Neural progenitor cell (in vitro differentiated cells): Measurements from ENCODE around the gene LRRC37A2. TPM values are rescaled to one million over a fixed set of nuclear protein-coding genes. Genes with fewer than 3 reads are reported as not detected.
"Not testable (repeated sequence)": the region's sequence is repeated elsewhere in the genome, so short reads cannot be mapped to it uniquely, and the experiment has no call there.

Experiments
- DNase-seq: peaks from one replicate; pipeline ENCODE4 v3.0.0-alpha.2; 2016; ENCODE audit warnings: low spot score
- H2AFZ ChIP-seq: fragments of 200-600 bp; sonication (generic); replicated peaks from 2 replicates; pipeline ENCODE4 v1.6.1; 2016; ENCODE audit warnings: antibody characterized with exemption
- H3F3A ChIP-seq: fragments of 200-600 bp; sonication (generic); 2 replicates; pipeline ENCODE4 v1.6.1; 2016; ENCODE audit warnings: antibody characterized with exemption, low read depth
- H3K27ac ChIP-seq: fragments of 200-600 bp; sonication (generic); 2 replicates; pipeline ENCODE4 v1.5.1; 2016; ENCODE audit warnings: mild to moderate bottlenecking
- H3K27me3 ChIP-seq: fragments of 200-600 bp; sonication (generic); 2 replicates; pipeline ENCODE4 v1.6.1; 2016; ENCODE audit warnings: mild to moderate bottlenecking, moderate library complexity
- H3K36me3 ChIP-seq: fragments of 200-600 bp; sonication (generic); 2 replicates; pipeline ENCODE4 v1.5.1; 2016
- H3K4me1 ChIP-seq: fragments of 200-600 bp; sonication (generic); 2 replicates; pipeline ENCODE4 v1.6.1; 2016; ENCODE audit warnings: mixed run types
- H3K4me2 ChIP-seq: fragments of 200-600 bp; sonication (generic); 2 replicates; pipeline ENCODE4 v1.6.1; 2016
- H3K4me3 ChIP-seq: fragments of 200-600 bp; sonication (generic); 2 replicates; pipeline ENCODE4 v1.5.1; 2016
- H3K79me2 ChIP-seq: fragments of 200-600 bp; sonication (generic); 2 replicates; pipeline ENCODE4 v1.6.1; 2016; ENCODE audit warnings: low read depth
- H3K9ac ChIP-seq: fragments of 200-600 bp; sonication (generic); 2 replicates; pipeline ENCODE4 v1.6.1; 2016
- H3K9me3 ChIP-seq: fragments of 200-600 bp; sonication (generic); 2 replicates; pipeline ENCODE4 v1.5.1; 2016; ENCODE audit warnings: low read depth
- H4K20me1 ChIP-seq: fragments of 200-600 bp; sonication (generic); 2 replicates; pipeline ENCODE4 v1.6.1; 2016; ENCODE audit warnings: low read depth
- H3K27ac Mint-ChIP-seq: 3 replicates; pipeline ENCODE4 v1.8.0; 2021; ENCODE audit warnings: mixed read lengths
- H3K27me3 Mint-ChIP-seq: 2 replicates; pipeline ENCODE4 v1.8.0; 2022; ENCODE audit warnings: low read depth, mild to moderate bottlenecking, inconsistent platforms, moderate library complexity, mixed read lengths; ENCODE audit not compliant: insufficient read depth
- H3K36me3 Mint-ChIP-seq: 3 replicates; pipeline ENCODE4 v1.8.0; 2021; ENCODE audit warnings: mixed read lengths
- H3K4me1 Mint-ChIP-seq: 3 replicates; pipeline ENCODE4 v1.8.0; 2021; ENCODE audit warnings: mixed read lengths
- H3K4me3 Mint-ChIP-seq: 3 replicates; pipeline ENCODE4 v1.8.0; 2021; ENCODE audit warnings: mild to moderate bottlenecking, moderate library complexity, mixed read lengths
- H3K9me3 Mint-ChIP-seq: 3 replicates; pipeline ENCODE4 v1.8.0; 2020; ENCODE audit warnings: mixed read lengths
- total RNA-seq: library from RNA; depleted of rRNA; stranded (reverse); fragments of >200 nt; gene quantifications from 2 replicates; pipeline ENCODE4 v1.2.3, GENCODE V29; 2015; ENCODE audit warnings: low replicate concordance

Gene LRRC37A2
- total RNA-seq, 1 donor from 2014 or later: 13.9 TPM

DNA sequence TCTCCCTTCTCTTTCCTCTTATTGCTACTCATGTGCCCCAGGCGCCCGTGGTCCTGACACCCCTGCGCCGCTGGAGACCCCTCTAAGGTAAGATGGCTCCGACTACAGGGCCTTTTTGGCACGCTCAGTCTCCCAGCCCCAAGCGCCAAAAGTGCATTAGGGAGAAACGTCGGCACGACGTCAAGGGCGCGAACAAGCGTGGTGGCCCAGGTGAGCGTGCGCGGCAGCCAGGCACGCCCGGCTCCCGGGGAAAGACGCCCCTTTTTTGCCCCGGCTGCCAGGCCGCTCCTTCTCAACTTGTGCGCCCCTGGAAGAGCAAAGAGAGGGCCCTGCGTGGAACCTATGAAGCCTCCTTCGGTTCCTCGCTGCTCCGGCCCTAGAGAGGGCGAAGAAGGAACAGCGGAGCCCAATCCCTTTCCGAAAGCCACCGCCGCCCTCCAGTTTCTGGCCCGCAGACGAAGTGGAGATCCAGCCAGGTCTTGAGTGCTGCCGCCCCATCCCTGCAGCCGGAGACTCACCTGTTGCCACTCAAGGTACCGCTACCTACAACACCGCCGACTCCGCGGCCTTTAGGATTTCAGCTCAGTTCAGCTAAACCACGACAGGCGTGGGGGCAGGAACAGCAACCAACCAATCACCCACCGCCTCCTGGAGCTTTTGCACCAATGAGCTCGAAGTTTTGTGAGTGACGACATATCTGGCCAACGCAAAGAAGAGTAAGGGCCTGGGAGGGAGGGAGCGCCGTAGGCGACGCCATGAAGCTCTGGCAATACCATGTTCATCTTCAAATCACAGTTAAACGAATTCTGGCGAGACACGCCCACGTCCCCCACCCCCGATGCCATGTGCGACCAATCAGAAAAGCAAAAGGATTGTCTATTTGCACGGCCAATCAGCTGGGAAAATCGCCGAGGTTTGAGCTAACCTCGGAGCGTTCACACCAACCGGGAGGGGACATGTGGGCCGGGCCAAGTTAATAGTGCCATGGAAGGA lies 67.1 kb downstream of the LRRC37A2 start, which contains the start of gene ARL17A:
Gene ARL17A, minus strand, starts transcription at position 609 of the 993 bp plus-strand sequence. CDS start 3,369 bp downstream, outside the sequence.
- H3K4me3 Mint-ChIP-seq, H3K27me3 ChIP-seq, H3K27ac Mint-ChIP-seq, DNase-seq, H3K4me2 ChIP-seq, H3K9me3 ChIP-seq, H3K4me1 Mint-ChIP-seq, H3K9me3 Mint-ChIP-seq, H3K9ac ChIP-seq, H3K36me3 ChIP-seq, H3K27ac ChIP-seq, H3K4me1 ChIP-seq, H3K4me3 ChIP-seq, H3K36me3 Mint-ChIP-seq, H3K27me3 Mint-ChIP-seq, H4K20me1 ChIP-seq, H3F3A ChIP-seq, H3K79me2 ChIP-seq, H2AFZ ChIP-seq: not testable (repeated sequence)

GRCh38 chr17:46580082-46580481 lies 67.8 kb downstream of the LRRC37A2 start:
- not testable (repeated sequence) for H2AFZ ChIP-seq, H3K36me3 ChIP-seq, H3K4me2 ChIP-seq, DNase-seq, H3K27ac Mint-ChIP-seq, H3K79me2 ChIP-seq, H4K20me1 ChIP-seq, H3K4me3 ChIP-seq, H3K36me3 Mint-ChIP-seq, H3K9me3 Mint-ChIP-seq, H3K4me3 Mint-ChIP-seq, H3K27me3 ChIP-seq, H3K27me3 Mint-ChIP-seq, H3K9ac ChIP-seq, H3K4me1 Mint-ChIP-seq, H3K27ac ChIP-seq, H3F3A ChIP-seq, H3K9me3 ChIP-seq, H3K4me1 ChIP-seq

DNA sequence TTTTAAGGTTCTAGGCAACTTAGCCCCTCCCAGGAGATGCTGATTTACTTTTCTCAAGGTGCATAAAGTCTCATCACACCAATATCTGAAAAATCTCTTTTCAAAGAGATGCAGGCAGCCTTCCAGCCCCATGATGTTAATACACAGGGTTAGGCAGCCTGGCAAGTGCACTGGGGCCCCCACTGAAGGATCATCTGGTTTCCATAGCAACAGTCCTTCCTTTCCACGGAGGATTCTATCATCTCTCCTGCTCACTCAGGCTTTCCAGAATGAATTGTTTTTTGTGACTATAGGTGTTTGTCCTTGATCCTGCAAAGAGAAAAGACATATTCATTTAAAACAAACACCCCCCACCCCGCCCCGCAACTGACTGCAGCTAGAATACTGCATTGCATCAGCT lies 73.2 kb downstream of the LRRC37A2 start:
- not testable (repeated sequence) for H3K36me3 ChIP-seq, H3F3A ChIP-seq, H3K36me3 Mint-ChIP-seq, H3K4me1 ChIP-seq, H3K4me1 Mint-ChIP-seq, H3K4me3 Mint-ChIP-seq, H4K20me1 ChIP-seq, H3K9ac ChIP-seq, H3K27me3 Mint-ChIP-seq, H3K9me3 ChIP-seq, H3K9me3 Mint-ChIP-seq, H3K27ac ChIP-seq, H3K27ac Mint-ChIP-seq, H3K4me2 ChIP-seq, H3K4me3 ChIP-seq, H3K79me2 ChIP-seq, H3K27me3 ChIP-seq, H2AFZ ChIP-seq, DNase-seq

GRCh38 chr17:46590157-46591146 lies 78.2 kb downstream of the LRRC37A2 start, which contains the start of gene NSF:
Gene NSF, plus strand, starts transcription at chr17:46590669. Its CDS starts 107 bp downstream, at chr17:46590776.
- H3K4me1 Mint-ChIP-seq, H3K27me3 ChIP-seq, H3K36me3 Mint-ChIP-seq: not testable (repeated sequence)

GRCh38 chr17:46591332-46591731 lies 79.1 kb downstream of the LRRC37A2 start:
- not testable (repeated sequence) for H2AFZ ChIP-seq, H4K20me1 ChIP-seq, H3K9me3 ChIP-seq, H3K4me1 ChIP-seq, H3K4me3 ChIP-seq, H3K36me3 ChIP-seq, H3K27ac ChIP-seq, H3K9ac ChIP-seq, H3F3A ChIP-seq, H3K4me1 Mint-ChIP-seq, H3K27me3 Mint-ChIP-seq, H3K4me2 ChIP-seq, H3K9me3 Mint-ChIP-seq, DNase-seq, H3K79me2 ChIP-seq, H3K27me3 ChIP-seq, H3K4me3 Mint-ChIP-seq, H3K27ac Mint-ChIP-seq, H3K36me3 Mint-ChIP-seq

More at GRCh38 chr17:46590157-46591146, 78.2 kb downstream of the LRRC37A2 start, which contains the start of gene NSF:
- DNase-seq, H3K4me1 ChIP-seq, H3K36me3 ChIP-seq, H3K27ac Mint-ChIP-seq, H3K4me3 ChIP-seq, H2AFZ ChIP-seq, H3K9me3 ChIP-seq, H3K27me3 Mint-ChIP-seq, H3K4me3 Mint-ChIP-seq, H3K9ac ChIP-seq, H4K20me1 ChIP-seq, H3K27ac ChIP-seq, H3F3A ChIP-seq, H3K79me2 ChIP-seq, H3K9me3 Mint-ChIP-seq, H3K4me2 ChIP-seq: not testable (repeated sequence)

DNA sequence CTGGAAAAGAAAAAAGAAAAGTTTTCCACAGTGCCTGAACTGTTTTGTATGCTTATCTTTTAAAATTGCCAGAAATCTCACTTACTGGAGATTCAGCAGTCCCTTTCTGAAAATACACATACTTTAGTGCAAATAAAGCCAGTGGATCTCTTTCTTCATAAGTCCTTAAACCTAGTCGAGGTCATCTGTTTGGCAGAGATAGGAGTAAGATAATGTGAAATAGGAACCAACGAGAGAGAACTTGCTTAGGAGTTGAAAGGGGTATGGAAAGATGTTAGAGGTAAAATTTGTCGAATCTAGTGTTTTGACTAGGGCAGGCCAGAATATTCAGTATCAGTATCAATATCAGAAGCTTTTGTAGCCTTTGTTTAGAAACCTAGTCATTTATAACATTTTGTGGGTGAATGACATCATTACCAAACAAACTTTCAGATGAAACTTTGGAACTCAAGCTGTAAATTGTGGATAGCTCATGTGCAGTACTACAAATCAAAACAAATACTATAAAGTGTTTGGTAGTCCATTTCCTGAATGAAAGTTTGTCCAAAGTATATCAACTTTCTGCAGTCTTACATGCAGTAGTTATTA lies 86.2 kb downstream of the LRRC37A2 start:
- not testable (repeated sequence) for H3K4me1 Mint-ChIP-seq, H3K4me3 ChIP-seq, H3K4me1 ChIP-seq, H3K27me3 ChIP-seq, H3F3A ChIP-seq, H2AFZ ChIP-seq, H3K9ac ChIP-seq, H3K27me3 Mint-ChIP-seq, H3K79me2 ChIP-seq, H3K4me3 Mint-ChIP-seq, H3K27ac Mint-ChIP-seq, H3K36me3 Mint-ChIP-seq, H3K9me3 Mint-ChIP-seq, H3K9me3 ChIP-seq, H3K36me3 ChIP-seq, H3K27ac ChIP-seq, DNase-seq, H4K20me1 ChIP-seq, H3K4me2 ChIP-seq

DNA sequence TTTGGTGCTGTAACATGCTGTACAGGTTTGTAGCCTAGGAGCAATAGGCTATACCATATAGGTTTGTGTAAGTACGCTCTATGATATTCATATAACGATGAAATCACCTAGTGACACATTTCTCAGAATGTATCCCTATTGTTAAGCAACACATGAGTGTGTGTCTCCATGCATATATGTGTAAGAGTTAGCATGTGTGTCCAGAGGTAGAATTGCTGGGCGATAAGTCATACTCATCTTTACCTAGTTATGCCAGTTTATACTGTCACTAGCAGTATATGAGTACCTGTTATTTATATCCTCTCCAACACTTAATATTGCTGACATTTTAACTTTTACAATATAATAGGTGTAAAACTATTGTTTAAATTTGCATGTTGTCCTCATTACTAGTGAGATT lies 88.5 kb downstream of the LRRC37A2 start:
- H3K36me3 Mint-ChIP-seq, H3K9me3 ChIP-seq, H3K4me3 Mint-ChIP-seq, H3K27ac Mint-ChIP-seq, H3K27me3 Mint-ChIP-seq, H3K79me2 ChIP-seq, H4K20me1 ChIP-seq, H3K4me2 ChIP-seq, H3K9ac ChIP-seq, H3F3A ChIP-seq, H3K4me3 ChIP-seq, DNase-seq, H3K27me3 ChIP-seq, H3K9me3 Mint-ChIP-seq, H3K4me1 Mint-ChIP-seq, H3K36me3 ChIP-seq, H2AFZ ChIP-seq, H3K4me1 ChIP-seq, H3K27ac ChIP-seq: not testable (repeated sequence)
